Spleen (tissue), 7 donors: ENCODE data around the gene GALNT16.

Source experiments
- POLR2A ChIP-seq, 3 donors: fragments of 450-650 bp; IDR thresholded peaks; one replicate each; pipeline ENCODE4 v1.5.1; 2017; ENCODE audit warnings: antibody characterized with exemption in 3 of 3, mild to moderate bottlenecking in 1 of 3
- TF ChIP-seq, protein P1 (sequence below), 11 experiments: fragments of 200-600 bp in 7 of 11; fragments of 450-650 bp in 4 of 11; sonication (generic) in 4 of 11; IDR thresholded peaks in 8 of 11; conservative IDR thresholded peaks in 3 of 11; 1 replicate in 7 of 11; 2 replicates in 4 of 11; pipeline versions ENCODE4 v1.4.0 to v1.8.0; 2016 to 2021; ENCODE audit warnings: antibody characterized with exemption in 11 of 11, inconsistent platforms in 4 of 11, mild to moderate bottlenecking in 1 of 11
- donor health status: DM: no; HTN: no; CAD: no; lungs with moderate emphysema.
- donor health status: DM: no; HTN: no; CAD: no.
- donor health status: DM: no; HTN: no; CAD: no.

DNA sequence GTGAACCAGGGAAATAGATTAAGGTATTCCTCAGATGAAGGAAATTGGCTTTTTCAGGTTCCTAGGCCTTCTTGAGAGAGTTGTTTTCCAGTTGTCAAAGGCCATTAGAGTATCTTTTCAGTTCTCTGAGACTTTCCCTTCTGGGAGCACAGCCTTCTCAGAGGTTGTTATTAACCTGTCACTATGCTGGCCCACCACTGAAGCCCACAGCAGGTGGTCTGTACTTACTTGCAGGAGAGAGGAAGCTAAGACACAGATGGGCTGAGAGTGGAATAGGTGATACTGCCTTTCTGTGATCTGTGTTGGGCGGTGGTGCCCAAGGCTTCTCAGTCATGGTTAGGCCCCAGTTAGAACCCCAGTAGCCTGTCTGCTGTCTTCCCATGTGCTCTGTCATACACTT, 22.8 kb upstream of the GALNT16 start:
- TF ChIP-seq, protein P1, sequence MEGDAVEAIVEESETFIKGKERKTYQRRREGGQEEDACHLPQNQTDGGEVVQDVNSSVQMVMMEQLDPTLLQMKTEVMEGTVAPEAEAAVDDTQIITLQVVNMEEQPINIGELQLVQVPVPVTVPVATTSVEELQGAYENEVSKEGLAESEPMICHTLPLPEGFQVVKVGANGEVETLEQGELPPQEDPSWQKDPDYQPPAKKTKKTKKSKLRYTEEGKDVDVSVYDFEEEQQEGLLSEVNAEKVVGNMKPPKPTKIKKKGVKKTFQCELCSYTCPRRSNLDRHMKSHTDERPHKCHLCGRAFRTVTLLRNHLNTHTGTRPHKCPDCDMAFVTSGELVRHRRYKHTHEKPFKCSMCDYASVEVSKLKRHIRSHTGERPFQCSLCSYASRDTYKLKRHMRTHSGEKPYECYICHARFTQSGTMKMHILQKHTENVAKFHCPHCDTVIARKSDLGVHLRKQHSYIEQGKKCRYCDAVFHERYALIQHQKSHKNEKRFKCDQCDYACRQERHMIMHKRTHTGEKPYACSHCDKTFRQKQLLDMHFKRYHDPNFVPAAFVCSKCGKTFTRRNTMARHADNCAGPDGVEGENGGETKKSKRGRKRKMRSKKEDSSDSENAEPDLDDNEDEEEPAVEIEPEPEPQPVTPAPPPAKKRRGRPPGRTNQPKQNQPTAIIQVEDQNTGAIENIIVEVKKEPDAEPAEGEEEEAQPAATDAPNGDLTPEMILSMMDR (IDR thresholded peaks at IDR 0.05 in 8 of 11, conservative IDR thresholded peaks at IDR 0.05 in 3 of 11) = no peak
- TF ChIP-seq POLR2A (IDR thresholded peaks at IDR 0.05) = no peak
